ENCODE results near the gene PPP6R2.
"Not testable (repeated sequence)": the region's sequence is repeated elsewhere in the genome, so short reads cannot be mapped to it uniquely, and the experiment has no call there.

The PPP6R2 gene

DNA sequence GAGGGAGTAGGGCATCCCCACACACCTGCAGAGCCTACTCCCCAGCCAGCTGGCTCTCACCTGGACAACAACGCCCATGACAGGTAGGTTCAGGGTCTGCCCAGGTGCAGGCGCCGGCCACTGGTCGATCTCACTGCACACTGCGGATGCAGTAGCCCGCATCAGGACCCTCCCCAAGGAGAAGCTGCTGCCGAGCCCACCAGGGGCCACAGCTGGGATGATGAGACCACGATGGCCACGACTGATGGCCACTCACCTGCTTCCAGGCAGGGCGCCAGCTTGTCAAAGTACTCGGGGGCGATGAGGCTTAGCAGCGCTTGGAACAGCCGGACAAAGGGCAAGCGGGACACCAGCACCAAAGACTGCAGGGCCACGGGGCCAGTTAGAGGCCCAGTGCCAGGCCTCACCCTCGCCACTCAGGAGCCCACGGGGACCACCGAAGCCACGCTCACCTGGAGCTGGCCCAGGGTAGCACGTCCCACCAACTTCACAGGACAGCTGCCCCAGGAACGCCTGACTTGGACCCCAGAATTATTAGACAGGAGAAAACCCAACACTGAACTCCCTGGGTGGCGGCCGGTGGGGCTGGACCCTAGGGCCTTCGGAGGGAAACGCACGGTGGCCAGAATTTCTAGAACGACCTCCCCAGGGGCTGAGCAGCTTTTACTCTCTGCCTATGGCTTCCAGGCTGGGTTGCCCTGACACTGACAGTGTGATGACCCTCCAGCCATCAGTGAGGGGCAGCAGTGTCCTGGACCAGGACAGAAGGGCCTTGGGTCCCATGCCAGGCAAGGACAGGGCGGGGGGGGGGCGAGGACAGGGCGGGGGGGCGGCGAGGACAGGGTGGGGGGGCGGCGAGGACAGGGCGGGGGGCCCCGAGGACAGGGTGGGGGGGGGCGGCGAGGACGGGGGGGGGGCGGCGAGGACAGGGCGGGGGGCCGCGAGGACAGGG lies 26.7 kb upstream of the PPP6R2 start:
- no peak for TF ChIP-seq POLR2AphosphoS5 (IDR thresholded peaks at IDR 0.05; ENCODE audit: low read depth, low read length)
- no peak for TF ChIP-seq SPI1 (IDR thresholded peaks at IDR 0.05; ENCODE audit: low read depth, low read length)
- no peak for TF ChIP-seq POU2F2 (IDR thresholded peaks at IDR 0.05; ENCODE audit: low read depth, low read length)
- no peak for TF ChIP-seq PAX5 (IDR thresholded peaks at IDR 0.05; ENCODE audit: insufficient read depth, low read length, severe bottlenecking)
- TF ChIP-seq TAF1 (IDR thresholded peaks at IDR 0.05; ENCODE audit: low read depth, low read length), result no peak
- TF ChIP-seq POLR2A (IDR thresholded peaks at IDR 0.05; ENCODE audit: low read depth, low read length), result no peak
- FAIRE-seq, result no peak
- no peak for DNase-seq (ENCODE audit: insufficient read length, low spot score)

DNA sequence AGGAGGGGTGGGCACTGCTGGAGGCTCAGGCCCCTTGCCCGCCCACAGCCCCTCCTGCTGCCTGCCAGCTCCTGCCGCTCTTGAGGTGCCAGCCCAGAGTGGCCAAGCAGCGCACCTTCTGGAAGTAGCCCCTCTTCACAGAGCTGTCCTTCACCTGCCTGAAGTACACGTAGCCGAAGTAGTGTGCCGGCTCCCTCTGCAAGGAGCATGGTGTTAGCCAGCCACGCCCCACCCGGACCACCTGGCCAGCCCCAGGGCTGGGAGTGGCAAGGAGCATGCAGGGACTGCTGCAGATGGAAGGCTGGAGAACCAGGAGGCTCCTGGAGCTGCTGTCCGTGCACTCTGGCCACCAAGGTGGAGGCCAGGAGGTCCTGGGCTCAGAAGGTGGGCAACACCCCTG lies 25.9 kb upstream of the PPP6R2 start:
- no peak for DNase-seq (ENCODE audit: insufficient read length, low spot score)
- no peak for FAIRE-seq
- no peak for TF ChIP-seq POLR2A (IDR thresholded peaks at IDR 0.05; ENCODE audit: low read depth, low read length)
- no peak for TF ChIP-seq TAF1 (IDR thresholded peaks at IDR 0.05; ENCODE audit: low read depth, low read length)
- no peak for TF ChIP-seq POU2F2 (IDR thresholded peaks at IDR 0.05; ENCODE audit: low read depth, low read length)
- no peak for TF ChIP-seq PAX5 (IDR thresholded peaks at IDR 0.05; ENCODE audit: insufficient read depth, low read length, severe bottlenecking)
- no peak for TF ChIP-seq SPI1 (IDR thresholded peaks at IDR 0.05; ENCODE audit: low read depth, low read length)
- TF ChIP-seq POLR2AphosphoS5 (IDR thresholded peaks at IDR 0.05; ENCODE audit: low read depth, low read length), result no peak

DNA sequence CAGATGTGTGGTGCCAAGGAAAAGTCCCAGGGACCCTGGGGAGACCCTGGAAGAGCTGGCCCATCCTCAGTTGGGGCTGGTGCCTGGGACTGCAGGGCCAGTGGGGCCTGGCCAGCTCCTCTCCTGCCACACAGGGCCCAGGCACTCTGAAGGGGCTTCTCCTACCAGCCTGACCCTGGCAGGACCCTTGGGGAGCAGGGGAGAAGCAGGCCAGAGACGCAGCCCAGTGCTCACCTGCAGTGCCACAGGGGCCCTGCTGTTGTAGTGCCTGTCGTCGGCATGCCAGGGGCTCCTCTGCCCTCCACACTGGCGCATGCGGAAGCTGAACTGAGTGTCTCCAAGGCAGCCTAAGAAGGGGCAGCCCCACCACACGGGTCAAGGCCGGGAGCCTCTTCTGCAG lies 25.5 kb upstream of the PPP6R2 start:
- TF ChIP-seq PAX5 (IDR thresholded peaks at IDR 0.05; ENCODE audit: insufficient read depth, low read length, severe bottlenecking) (no peak), POLR2A (IDR thresholded peaks at IDR 0.05; ENCODE audit: low read depth, low read length) (no peak), TAF1 (IDR thresholded peaks at IDR 0.05; ENCODE audit: low read depth, low read length) (no peak), SPI1 (IDR thresholded peaks at IDR 0.05; ENCODE audit: low read depth, low read length) (no peak), POU2F2 (IDR thresholded peaks at IDR 0.05; ENCODE audit: low read depth, low read length) (no peak), POLR2AphosphoS5 (IDR thresholded peaks at IDR 0.05; ENCODE audit: low read depth, low read length) (no peak)
- FAIRE-seq (no peak), DNase-seq (ENCODE audit: insufficient read length, low spot score) (no peak)

DNA sequence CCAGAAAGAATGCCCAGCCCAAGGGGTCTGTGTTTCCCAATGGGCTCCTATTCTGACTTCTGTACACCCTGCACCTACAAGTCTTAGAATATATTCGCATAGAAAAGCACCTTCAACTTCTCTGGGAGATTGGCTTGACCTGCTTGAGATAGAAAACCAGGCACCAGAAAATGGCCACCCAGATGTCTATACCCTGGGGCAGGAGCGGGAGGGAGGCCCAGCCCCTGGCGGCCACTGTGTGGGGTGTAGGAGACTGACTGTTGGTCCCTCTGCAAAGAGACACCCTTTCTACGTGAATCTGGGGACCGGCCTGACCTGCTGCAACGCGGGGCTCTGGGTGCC lies 24.8 kb upstream of the PPP6R2 start:
- no peak for TF ChIP-seq POU2F2 (IDR thresholded peaks at IDR 0.05; ENCODE audit: low read depth, low read length)
- TF ChIP-seq POLR2A (IDR thresholded peaks at IDR 0.05; ENCODE audit: low read depth, low read length), result no peak
- TF ChIP-seq POLR2AphosphoS5 (IDR thresholded peaks at IDR 0.05; ENCODE audit: low read depth, low read length), result no peak
- TF ChIP-seq PAX5 (IDR thresholded peaks at IDR 0.05; ENCODE audit: insufficient read depth, low read length, severe bottlenecking), result no peak
- no peak for TF ChIP-seq TAF1 (IDR thresholded peaks at IDR 0.05; ENCODE audit: low read depth, low read length)
- TF ChIP-seq SPI1 (IDR thresholded peaks at IDR 0.05; ENCODE audit: low read depth, low read length), result no peak
- DNase-seq (ENCODE audit: insufficient read length, low spot score) (no peak), FAIRE-seq (no peak)

DNA sequence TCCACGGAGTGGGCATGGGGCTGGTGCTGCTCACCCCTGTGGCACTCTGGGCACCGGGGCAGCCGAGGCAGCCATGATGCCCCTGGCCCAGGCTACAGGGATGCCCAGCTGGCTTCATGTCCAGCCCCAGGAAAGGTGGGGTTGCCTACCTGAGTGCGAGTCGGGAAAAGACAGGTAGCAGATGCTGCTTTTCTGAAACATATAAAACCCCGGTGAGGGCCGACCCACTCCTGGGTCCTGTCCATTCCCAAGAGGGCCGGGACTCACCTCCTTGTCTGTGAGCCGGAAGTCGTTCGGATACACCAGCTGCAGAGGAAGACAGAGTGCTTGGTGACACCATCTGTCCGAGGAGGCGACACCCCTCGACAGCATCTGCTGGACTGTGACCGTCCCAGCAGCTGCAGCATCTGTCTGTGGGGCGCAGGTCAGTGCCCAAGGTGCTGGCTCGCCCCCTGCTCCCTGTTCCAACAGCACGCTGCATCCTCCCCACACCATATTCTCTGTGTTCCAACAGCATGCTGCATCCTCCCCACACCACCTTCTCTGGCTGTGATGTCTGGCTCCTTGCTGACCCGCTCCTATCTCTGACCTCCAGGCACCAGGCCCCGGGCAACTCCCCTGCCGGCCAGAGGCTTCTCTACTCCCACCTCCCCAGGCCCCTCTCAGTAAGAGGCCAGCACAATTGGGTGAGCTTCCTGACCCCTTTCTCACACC lies 24.3 kb upstream of the PPP6R2 start:
- no peak for DNase-seq (ENCODE audit: insufficient read length, low spot score)
- TF ChIP-seq POU2F2 (IDR thresholded peaks at IDR 0.05; ENCODE audit: low read depth, low read length) (no peak), PAX5 (IDR thresholded peaks at IDR 0.05; ENCODE audit: insufficient read depth, low read length, severe bottlenecking) (no peak), POLR2A (IDR thresholded peaks at IDR 0.05; ENCODE audit: low read depth, low read length) (no peak), POLR2AphosphoS5 (IDR thresholded peaks at IDR 0.05; ENCODE audit: low read depth, low read length) (no peak), TAF1 (IDR thresholded peaks at IDR 0.05; ENCODE audit: low read depth, low read length) (no peak), SPI1 (IDR thresholded peaks at IDR 0.05; ENCODE audit: low read depth, low read length) (no peak)
- peak; percentile 97 for FAIRE-seq

DNA sequence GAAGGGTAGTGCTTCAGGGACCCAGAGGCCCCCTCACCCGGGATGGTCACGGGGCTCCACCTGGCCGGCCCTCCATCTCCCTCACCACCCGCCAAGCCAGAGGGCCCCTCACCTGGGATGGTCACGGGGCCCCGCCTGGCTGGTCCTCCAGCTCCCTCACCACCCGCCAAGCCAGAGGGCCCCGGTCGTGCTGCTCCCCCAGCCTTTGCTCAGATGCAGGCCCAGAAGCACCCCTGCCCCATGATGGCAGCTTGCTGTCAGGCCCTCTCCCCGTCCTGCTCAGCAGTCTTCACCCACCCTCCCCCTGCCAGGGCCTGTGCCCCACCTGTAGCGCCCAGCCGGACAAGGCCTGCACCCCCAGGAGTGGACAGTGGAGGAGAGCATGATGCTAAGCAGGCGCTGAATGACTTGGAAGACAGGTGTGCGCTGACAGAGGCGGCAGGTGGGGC lies 23.6 kb upstream of the PPP6R2 start:
- TF ChIP-seq POLR2AphosphoS5 (IDR thresholded peaks at IDR 0.05; ENCODE audit: low read depth, low read length), result no peak
- no peak for TF ChIP-seq TAF1 (IDR thresholded peaks at IDR 0.05; ENCODE audit: low read depth, low read length)
- no peak for TF ChIP-seq POU2F2 (IDR thresholded peaks at IDR 0.05; ENCODE audit: low read depth, low read length)
- no peak for TF ChIP-seq PAX5 (IDR thresholded peaks at IDR 0.05; ENCODE audit: insufficient read depth, low read length, severe bottlenecking)
- TF ChIP-seq POLR2A (IDR thresholded peaks at IDR 0.05; ENCODE audit: low read depth, low read length), result no peak
- no peak for TF ChIP-seq SPI1 (IDR thresholded peaks at IDR 0.05; ENCODE audit: low read depth, low read length)
- no peak for FAIRE-seq
- DNase-seq (ENCODE audit: insufficient read length, low spot score), result no peak

DNA sequence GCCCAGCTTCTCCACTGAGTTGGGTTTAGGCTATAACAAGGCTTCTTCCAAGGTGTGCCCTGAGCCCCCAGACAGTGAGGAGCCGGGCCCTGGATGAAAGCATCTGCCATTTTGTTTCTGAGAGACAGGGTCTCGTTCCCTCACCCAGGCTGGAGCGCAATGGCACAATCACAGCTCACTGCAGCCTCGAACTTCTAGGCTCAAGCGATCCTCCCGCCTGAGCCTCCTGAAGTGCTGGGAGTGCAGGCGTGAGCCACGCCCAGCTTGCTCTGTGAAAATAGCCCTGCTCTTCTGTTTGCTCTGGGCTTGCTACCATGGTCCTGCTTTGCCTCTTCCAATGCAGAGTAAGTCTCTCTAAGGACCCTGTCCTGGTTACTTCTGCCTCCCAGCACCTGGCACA lies 23.0 kb upstream of the PPP6R2 start:
- no peak for TF ChIP-seq SPI1 (IDR thresholded peaks at IDR 0.05; ENCODE audit: low read depth, low read length)
- TF ChIP-seq POU2F2 (IDR thresholded peaks at IDR 0.05; ENCODE audit: low read depth, low read length), result no peak
- no peak for TF ChIP-seq POLR2A (IDR thresholded peaks at IDR 0.05; ENCODE audit: low read depth, low read length)
- no peak for TF ChIP-seq PAX5 (IDR thresholded peaks at IDR 0.05; ENCODE audit: insufficient read depth, low read length, severe bottlenecking)
- TF ChIP-seq TAF1 (IDR thresholded peaks at IDR 0.05; ENCODE audit: low read depth, low read length), result no peak
- TF ChIP-seq POLR2AphosphoS5 (IDR thresholded peaks at IDR 0.05; ENCODE audit: low read depth, low read length), result no peak
- no peak for DNase-seq (ENCODE audit: insufficient read length, low spot score)
- FAIRE-seq, result no peak

DNA sequence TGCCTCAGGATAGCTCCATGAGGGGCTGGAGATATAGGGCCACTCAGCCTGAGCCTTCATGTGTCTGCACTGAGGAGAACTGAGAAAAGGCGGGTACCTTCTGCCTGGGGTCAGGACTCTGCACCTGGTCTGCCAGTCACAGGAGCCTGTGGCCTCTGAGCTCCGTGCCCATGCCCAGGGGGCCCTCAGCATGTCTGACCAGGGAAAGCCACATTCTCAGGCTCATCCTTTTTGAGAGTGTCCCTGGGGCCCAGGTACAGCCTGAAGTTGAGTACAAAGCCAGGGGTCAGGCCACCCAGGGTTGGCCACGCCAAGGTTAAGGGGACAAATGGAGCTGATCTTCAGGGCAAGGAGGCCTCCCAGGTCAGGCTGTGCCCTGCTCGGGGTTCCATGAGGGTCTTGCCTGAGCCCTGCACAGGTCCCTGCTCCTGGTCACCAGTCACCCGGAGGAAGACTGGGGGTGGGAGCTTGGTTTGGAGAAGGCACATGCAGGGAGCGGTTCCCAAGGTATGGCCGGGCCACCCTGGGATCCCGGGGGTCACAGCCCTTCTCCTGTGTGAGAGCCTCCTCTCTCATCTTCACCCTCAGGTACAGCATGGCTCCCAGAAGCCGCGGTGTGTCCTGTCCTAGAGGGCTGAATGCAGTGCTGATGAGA lies 22.3 kb upstream of the PPP6R2 start:
- FAIRE-seq (no peak), DNase-seq (ENCODE audit: insufficient read length, low spot score) (no peak)
- no peak for TF ChIP-seq SPI1 (IDR thresholded peaks at IDR 0.05; ENCODE audit: low read depth, low read length)
- TF ChIP-seq POU2F2 (IDR thresholded peaks at IDR 0.05; ENCODE audit: low read depth, low read length), result no peak

DNA sequence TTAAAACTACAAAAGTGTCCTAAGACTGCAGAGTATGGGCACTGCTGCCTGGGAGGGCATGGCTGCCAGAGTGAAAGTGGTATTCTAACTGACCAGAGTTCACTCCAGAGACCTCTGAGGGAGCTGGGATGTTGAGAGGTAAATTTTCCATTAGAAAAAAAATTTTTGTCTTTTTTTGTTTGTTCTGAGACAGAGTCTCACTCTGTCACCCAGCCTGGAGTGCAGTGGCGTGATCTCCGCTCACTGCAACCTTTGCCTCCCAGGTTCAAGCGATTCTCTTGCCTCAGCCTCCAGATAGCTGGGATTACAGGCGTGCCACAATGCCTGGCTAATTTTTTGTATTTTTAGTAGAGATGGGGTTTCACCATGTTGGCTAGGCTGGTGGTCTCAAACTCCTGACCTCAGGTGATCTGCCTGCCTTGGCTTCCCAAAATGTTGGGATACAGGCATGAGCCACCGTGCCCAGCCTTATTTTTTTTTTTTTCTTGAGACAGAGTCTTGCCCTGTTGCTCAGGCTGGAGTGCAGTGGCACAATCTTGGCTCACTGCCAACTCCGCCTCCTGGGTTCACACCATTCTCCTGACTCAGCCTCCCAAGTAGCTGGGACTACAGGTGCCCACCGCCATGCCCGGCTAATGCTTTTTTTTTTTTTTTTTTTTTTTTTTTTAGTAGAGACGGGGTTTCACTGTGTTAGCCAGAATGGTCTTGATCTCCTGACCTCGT lies 20.6 kb upstream of the PPP6R2 start:
- not testable (repeated sequence) for FAIRE-seq; DNase-seq (ENCODE audit: insufficient read length, low spot score)

Data from GM12891 (cell line).